ENCODE measurements around the gene SSNA1. TPM values are rescaled to one million over a fixed set of nuclear protein-coding genes. Genes with fewer than 3 reads are reported as not detected.
"Not testable (repeated sequence)": the region's sequence is repeated elsewhere in the genome, so short reads cannot be mapped to it uniquely, and the experiment has no call there.

SSNA1 gene
- total RNA-seq, 1 donor from 2014 or later: 29.4 TPM

DNA sequence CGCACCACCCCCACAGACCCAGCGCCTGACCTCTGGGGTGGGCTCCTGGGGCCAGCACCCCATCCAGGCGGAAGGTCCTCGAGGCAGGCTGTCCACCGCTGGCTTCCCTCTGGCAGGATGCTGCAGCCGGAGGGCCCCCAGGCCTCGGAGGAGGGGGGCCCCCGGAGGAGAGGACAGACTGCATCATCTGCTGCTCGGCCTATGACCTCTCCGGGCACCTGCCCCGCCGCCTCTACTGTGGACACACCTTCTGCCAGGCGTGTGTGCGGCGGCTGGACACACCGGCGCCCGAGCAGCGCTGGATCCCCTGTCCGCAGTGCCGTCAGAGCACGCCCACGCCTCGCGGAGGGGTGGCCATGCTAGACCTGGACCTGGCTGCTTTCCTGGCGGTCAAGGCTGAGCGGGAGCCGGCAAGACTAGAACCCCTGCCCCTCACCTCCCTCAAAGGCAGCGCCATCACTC is 40.1 kb downstream of the SSNA1 start:
- no peak for DNase-seq (ENCODE audit: low spot score)
- ATAC-seq: no peak

DNA sequence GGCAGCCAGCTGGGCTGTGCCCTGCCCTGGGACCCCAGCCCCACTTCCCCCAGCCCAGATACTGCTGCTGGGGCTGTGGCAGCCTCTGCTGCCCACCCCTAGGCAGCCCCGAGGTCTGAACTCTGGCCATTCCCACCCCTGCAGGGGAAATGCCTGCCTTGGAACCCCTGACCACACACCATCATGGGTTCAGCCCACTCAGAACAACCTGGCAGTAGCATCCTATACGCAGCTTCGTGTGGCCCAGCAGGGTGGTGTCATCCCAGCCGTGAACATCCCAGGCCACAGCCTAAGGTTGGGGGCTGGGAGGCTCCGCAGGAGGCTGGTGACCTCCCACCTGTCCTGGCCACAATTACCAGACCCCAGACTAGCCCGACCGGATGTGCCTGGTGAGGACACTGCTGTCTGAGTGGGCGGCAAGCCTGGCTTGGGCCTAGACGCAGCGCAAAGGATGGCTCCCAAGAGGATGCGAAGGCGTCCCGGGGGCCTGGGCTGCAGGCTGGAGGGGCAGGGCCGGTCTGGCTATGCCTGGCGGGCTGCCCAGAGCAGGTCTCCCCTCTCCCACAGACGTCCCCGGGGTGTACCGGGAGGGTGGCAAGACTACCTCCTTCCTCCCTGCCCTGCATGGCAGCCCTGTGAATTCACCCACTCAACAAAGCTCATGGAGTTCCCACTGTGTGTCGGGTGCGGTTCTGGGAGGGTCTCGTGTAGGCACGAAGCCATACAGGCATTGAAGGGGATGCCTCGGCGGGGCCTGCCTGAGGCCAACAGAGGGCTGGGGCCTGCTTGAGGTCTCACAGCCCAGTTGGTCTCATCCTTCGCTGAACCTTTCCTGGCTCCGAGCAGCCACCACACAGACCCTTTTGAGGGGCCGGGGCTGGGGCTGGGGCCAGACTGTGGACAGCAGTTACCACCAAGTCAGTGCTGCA is 40.8 kb downstream of the SSNA1 start:
- DNase-seq (ENCODE audit: low spot score) (no peak), ATAC-seq (no peak)

DNA sequence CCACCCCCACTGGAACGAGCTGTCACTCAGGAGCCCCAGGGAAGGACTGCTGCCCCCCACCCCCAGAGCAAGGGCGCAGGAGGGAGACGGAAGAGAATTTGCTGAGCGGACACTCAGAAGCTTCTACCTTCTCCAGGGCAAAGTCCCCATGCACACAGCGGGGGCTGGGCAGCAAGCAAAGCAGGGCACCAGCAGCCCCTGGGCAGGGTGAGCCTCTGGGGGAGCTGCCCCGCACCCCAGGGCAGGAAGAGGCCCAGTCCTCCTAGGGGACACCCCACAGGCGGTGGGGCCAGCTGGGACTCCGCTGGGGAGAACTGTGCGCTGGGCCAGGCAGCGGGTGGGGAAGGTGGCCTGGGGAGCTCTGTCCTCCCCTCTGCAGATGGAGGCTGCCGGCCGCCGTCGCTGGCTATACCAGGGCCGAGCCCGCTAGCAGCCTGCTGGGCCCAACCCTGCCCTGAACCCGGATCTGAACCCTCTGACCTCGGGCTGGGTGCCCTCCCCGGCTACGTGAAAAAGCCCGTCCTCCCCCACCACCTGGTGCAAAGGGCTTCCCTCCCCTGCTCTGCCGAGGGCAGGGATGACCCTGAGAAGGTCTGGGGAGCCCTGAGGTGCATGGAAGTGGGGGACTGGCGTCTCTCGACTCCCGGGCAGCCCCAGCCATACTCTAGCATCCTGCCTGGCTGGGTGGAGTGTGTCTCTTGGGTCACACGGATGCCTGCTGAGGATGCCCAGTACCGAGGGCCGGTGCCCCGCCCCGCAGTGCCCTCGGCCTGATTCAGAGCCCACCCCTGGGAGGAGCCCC is 41.6 kb downstream of the SSNA1 start:
- no peak for DNase-seq (ENCODE audit: low spot score)
- ATAC-seq: no peak

DNA sequence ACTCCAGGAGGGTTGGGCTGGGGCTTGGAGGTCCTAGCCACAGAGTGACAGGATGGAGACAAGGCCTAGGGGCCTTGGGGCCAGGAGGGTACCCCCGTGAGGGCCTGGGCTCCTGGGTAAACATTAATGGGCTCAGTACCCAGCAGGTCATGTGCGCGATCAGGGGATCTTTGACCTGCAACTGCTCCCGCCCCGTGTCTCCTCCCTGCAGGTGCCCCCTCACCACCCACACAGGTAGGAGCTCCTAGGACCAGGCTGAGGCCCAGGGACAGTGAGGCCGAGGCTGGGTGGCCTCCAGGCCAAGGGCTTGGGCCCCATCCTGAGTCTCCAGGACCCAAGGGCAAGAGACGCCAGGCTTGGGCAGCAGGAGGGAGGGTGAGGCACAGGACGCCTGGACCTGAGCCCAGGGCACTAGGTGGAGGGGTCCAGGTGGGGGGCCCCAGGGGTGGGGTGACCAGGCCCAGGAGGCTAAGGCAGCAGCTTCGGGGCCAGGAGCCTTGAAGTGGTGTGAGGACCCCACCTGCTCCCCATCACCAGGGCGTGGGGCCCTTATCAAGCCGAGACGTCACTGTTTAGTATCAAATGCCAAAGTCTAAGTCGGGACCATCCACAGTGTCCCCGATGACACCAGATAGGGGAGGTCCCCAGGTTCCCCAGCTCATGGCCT is 42.4 kb downstream of the SSNA1 start, which contains the start of gene SLC34A3:
SLC34A3 (plus strand) TSS at position 197 of the 667 bp plus-strand sequence. CDS start 802 bp downstream, outside the sequence.
- no peak for DNase-seq (ENCODE audit: low spot score)
- no peak for ATAC-seq

DNA sequence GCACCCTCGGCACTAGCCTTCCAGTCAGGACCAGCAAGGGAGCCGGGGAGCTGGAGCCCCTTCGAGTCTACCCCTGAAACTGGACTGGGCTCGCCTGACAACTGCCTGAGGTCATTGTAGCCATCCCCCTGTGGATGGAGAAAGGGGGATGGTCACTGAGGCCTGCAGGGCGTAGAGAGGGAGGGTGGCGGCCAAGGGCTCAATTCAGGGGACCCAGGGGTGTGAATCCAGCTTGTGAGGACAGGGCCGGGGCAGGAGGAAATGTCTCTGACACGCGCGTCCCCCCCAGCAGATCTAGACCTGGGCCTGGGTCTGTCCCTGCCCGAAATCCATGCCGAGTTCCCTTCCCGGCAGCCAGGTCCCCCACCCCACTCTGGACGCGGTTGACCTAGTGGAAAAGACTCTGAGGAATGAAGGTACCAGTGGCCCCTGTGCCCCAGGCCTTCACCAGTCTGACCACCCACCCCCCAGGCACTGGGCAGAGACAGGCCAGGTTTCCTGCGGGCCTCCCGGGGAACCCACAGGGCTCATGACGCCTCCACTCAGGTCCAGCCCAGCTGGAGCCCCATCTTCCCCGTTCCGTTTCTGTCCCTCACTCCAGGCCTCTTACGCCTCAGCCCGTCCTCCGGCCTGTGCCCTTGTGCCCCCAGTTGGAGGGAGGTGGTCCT is 43.0 kb downstream of the SSNA1 start:
- DNase-seq (ENCODE audit: low spot score) (no peak), ATAC-seq (no peak)

DNA sequence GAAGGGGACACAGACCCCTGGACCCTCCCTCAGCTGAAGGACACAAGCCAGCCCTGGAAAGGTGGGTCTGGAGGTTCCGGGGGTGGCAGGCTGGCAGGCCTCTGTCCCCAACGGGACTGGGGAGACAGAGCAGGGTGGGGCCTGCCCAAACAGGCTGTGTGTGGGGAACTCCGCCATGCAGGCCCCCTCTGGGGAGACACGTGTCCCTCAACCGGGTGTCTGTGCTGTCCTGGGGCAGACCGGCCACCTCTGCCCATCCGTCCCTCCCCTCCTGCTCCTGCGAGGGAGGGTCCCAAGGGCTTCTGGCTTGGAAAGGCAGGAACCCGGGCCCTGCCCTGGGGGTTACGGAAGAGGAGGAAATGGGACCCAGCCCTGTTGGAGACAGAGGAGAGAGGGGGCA is 43.6 kb downstream of the SSNA1 start:
- no peak for DNase-seq (ENCODE audit: low spot score)
- ATAC-seq: no peak

DNA sequence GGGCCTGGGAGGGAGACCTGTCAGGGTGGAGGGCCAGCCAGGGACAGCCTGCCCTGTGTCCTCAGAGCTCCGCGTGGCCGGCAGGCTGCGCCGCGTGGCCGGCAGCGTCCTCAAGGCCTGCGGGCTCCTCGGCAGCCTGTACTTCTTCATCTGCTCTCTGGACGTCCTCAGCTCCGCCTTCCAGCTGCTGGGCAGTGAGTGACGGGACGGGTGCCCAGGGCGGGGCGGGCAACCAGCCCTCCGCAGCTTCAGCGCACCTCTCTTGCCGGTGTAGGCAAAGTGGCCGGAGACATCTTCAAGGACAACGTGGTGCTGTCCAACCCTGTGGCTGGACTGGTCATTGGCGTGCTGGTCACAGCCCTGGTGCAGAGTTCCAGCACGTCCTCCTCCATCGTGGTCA is 44.0 kb downstream of the SSNA1 start:
- DNase-seq (ENCODE audit: low spot score): no peak
- no peak for ATAC-seq

DNA sequence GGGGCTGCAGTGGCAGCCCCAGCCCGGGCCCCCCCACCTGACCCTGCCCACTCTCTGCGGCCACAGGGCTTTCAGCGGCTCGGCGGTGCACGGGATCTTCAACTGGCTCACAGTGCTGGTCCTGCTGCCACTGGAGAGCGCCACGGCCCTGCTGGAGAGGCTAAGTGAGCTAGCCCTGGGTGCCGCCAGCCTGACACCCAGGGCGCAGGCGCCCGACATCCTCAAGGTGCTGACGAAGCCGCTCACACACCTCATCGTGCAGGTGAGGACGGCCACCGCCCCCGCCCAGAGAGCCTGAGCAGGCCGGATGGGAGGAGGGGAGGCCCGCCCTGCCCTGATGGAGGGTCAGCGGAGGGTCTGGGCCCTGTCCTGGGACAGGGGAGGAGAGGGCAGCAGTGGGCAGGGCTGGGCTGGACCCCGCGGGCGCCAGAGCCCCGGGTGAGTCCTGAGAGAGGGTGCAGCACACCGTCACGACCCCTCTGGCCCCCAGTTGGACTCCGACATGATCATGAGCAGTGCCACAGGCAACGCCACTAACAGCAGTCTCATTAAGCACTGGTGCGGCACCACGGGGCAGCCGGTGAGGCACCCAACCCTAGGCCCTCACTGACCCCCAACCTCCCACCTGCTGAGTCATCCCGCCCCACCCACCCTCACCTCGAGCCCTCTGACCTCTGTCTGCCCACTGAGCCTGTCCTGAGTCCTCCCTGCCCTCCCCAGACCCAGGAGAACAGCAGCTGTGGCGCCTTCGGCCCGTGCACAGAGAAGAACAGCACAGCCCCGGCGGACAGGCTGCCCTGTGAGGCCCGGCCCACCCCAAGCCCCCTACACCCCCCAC is 44.9 kb downstream of the SSNA1 start:
- no peak for ATAC-seq
- no peak for DNase-seq (ENCODE audit: low spot score)

DNA sequence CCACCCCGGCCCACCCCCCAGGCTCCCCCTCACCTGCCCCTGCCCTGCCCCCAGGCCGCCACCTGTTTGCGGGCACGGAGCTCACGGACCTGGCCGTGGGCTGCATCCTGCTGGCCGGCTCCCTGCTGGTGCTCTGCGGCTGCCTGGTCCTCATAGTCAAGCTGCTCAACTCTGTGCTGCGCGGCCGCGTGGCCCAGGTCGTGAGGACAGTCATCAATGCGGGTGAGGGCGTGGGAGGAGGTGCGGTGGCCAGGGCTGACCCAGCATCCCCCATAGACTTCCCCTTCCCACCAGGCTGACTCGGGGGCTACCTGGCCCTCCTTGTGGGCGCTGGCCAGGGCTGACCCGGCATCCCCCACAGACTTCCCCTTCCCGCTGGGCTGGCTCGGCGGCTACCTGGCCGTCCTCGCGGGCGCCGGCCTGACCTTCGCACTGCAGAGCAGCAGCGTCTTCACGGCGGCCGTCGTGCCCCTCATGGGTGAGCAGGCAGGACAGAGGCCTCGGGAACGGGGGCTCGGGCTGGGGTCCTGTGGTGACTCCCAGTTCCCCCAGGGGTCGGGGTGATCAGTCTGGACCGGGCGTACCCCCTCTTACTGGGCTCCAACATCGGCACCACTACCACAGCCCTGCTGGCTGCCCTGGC is 45.7 kb downstream of the SSNA1 start:
- ATAC-seq: no peak
- DNase-seq (ENCODE audit: low spot score): no peak

DNA sequence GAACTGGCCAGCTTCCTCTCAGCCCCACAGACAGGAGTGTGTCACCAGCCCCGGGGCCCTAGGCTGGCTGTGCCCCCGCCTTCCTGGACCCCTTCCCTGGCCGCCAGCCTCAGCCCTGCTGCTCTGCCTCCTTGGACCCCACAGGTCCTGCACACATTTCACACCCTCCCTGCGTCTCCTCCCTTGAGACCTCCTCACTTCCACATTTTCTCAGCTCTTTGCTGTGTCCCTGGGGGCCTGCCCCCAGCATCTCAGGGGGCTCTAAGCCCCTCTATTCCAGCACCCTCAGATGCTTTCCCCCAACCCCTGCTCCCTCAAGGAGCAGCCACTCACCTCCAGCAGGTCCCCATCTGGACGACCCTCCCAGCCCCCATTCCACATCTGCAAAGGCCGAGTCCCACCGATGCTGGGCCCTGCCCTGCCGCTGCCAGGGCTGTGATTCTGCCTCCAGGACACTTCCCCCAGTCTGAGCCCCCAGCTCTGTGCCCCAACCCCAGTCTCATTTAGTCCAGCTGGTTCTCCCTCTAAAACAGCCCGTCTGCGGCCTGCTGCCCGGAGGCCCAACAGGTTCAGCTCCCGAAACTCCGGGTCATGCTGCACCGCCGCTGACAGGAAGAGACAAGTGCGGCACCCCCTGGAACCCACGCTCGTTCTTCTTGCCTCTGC is 46.4 kb downstream of the SSNA1 start:
- DNase-seq (ENCODE audit: low spot score): no peak

DNA sequence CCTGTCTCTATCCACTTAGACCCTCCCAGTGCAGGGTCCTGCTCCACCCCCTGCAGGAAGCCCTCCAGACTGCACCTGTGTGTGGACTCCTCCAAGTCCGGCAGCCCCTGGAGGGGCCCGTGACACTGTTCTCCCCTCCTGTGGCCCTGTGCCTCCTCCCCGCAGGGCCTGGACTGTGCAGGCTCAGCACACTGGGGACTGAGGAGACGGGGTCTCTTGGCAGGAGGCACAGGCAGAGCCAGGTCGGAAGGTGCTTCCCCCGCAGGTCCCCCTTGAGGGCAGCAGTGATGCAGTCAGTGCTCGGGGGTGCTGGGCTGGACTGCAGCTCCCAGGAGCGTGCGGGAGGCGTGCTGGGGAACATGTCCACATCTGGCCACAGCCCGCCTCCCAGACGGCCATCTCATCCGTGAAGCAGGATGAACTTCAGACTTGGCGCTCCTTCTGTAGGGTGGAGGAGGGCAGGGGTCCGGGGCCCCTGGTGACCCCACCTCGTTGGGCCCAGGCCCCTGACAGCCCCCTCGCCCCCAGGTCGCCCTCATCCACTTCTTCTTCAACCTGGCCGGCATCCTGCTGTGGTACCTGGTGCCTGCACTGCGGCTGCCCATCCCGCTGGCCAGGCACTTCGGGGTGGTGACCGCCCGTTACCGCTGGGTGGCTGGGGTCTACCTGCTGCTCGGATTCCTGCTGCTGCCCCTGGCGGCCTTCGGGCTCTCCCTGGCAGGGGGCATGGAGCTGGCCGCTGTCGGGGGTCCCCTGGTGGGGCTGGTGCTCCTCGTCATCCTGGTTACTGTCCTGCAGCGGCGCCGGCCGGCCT is 47.2 kb downstream of the SSNA1 start:
- ATAC-seq: no peak
- DNase-seq (ENCODE audit: low spot score): no peak

More for the DNA sequence above, 46.4 kb downstream of the SSNA1 start:
- ATAC-seq: no peak

DNA sequence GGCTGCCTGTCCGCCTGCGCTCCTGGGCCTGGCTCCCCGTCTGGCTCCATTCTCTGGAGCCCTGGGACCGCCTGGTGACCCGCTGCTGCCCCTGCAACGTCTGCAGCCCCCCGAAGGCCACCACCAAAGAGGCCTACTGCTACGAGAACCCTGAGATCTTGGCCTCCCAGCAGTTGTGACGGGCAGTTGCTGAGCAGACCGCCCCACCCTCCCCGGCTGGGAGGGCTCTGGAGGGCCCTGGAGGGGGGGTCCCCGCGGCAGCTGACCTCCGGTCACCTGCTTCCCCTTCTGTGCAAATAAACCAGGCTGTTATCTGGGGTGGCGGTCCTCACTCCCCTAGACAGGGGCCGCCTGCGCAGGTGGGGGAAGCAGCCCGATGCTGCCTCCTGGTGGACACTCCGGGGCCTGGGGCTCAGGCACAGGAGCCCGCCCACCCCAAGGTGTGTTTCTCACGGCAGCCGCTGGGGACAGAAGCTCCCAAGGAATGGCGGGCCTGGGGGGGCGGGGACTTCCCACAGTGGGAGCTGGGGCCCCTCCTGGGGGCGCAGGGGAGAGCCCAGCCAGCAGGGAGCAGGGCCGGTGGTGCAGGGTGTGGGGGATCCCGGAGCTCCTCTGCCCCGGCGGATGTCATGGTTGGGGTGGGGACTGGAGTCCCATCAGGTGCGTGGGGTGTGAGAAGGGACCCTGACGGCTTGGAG is 47.9 kb downstream of the SSNA1 start:
- DNase-seq (ENCODE audit: low spot score): peak; percentile 82

DNA sequence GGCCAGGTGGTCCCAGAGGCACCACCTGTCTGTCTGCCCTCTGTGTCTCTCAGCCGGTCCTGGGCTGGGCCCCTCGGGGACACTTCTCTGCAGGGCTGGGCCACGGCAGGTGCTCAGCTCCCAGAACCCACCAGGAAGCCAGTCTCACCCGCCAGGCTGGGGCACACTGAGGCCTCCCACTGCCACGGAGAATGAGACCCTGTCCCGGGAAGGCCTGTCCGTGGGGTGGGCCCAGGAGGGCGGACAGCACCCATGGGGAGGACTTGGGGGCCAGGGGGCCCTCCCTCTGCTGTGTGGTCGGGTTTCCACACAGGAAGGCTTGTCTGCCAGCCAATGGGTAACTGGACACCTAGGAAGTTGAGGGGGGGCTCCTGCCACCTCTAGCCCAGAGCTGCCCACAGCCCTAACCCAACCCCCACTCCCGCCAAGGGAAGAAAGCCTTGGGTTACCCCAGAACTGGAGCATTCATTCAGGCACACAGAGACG is 48.5 kb downstream of the SSNA1 start:
- DNase-seq (ENCODE audit: low spot score): no peak
- no peak for ATAC-seq

More for the DNA sequence above, 47.9 kb downstream of the SSNA1 start:
- ATAC-seq: peak; percentile 66

DNA sequence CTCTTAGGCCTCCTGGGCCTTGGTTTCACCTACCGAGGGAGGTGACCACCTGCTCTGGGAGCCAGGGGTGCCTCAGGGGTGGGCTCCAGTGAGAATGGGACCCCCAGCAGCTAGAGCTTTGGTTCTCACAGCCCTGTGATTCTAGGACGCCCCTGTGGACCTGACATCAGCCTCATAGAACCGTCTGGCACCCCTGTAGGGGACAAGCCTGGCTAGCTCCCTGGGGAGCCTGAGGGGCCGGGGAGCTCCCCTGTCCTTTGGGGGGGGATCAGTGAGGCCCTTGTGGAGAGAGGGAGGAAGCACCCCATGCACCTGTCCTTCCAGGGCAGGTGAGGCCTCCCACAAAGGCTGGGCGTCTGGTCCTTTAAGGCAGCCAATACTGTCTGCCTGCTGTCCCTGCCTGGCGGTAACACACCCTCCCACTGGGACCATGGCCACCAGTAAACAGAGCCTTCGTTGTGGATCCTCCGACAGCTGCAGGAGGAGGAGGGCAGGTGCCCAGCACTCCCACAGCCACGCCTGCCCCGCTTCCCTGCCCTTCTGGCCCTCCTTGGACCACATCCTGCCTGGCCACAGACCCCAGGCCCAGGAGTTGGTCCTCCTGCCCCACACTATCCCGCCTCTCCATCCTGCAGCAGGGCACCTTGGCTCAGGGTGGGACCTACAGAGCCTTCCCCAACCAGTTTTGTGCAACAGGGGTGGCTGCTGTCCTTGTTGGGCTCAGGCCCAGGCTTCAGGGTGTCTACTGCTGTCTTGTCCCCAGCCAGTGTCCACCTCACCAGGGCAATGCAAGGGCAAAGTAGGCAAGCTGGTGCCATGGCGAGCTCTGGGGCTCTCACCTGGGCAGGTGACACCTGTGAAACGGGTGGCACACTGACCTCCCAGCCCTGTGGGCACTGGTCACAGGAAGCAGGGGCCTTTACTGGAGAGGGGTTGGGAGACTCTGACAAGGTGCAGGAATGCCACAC is 49.6 kb downstream of the SSNA1 start:
- ATAC-seq: no peak

DNA sequence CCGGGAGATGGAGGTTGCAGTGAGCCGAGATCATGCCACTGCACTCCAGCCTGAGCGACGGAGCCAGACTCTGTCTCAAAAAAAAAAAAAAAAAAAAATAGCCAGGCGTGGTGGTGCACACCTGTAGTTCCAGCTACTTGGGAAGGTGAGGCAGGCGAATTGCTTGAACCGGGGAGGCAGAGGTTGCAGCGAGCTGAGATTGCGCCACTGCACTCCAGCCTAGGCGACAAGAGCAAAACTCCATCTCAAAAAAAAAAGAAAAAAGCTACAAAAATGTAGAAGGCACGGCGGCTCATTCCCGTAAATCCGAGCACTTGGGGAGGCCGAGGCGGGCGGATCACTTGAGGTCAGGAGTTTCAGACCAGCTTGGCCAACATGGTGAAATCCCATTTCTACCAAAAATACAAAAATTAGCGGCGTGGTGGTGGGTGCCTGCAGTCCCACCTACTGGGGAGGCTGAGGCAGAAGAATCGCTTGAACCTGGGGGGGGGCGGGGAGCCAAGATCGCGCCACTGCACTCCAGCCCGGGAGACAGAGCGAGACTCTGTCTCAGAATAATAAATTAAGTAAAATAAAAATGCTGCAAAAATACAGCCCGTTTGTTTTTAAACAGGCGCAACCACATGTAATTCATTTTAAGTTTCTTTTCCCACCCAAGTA is 51.2 kb downstream of the SSNA1 start:
- DNase-seq (ENCODE audit: low spot score): not testable (repeated sequence)

More for the DNA sequence above, 49.6 kb downstream of the SSNA1 start:
- DNase-seq (ENCODE audit: low spot score): no peak

More for the DNA sequence above, 51.2 kb downstream of the SSNA1 start:
- not testable (repeated sequence) for ATAC-seq
